GM12878 (cell line): ENCODE measurements around the gene BMP2K. TPM values are rescaled to one million over a fixed set of nuclear protein-coding genes. Genes with fewer than 3 reads are reported as not detected.

Experiments
- ATAC-seq: fragments of 200-7000 bp; cut with Tn5 transposase; 3 replicates; pipeline ENCODE4 v1.9.1; 2020; ENCODE audit warnings: mild to moderate bottlenecking, moderate library complexity
- BruUV-seq: library from RNA; stranded (reverse); fragments of 400-500 nt; replicated peaks from 2 replicates; lab custom pipeline; 2021; lab: Mats Ljungman, UMichigan
- CTCF ChIA-PET: fragments of 300-600 bp; sonication (Branson Sonifier 250); formaldehyde crosslinking; extraction: SDS; loops from one replicate; lab custom pipeline; 2021; ENCODE audit warnings: inconsistent platforms; lab: Yijun Ruan, JAX
- POLR2A ChIA-PET: fragments of 350-600 bp; formaldehyde crosslinking; extraction: SDS; loops from one replicate; lab custom pipeline; 2021; ENCODE audit warnings: inconsistent platforms; lab: Charles Lee
- RAD21 ChIA-PET: fragments of 300-600 bp; sonication (Branson Sonifier 250); formaldehyde crosslinking; loops from one replicate; lab custom pipeline; 2023; ENCODE audit warnings: antibody characterized with exemption; ENCODE audit not compliant: unreplicated experiment; lab: Charles Lee
- SMC1A ChIA-PET: fragments of 300-600 bp; sonication (Branson Sonifier 250); formaldehyde crosslinking; loops from one replicate; lab custom pipeline; 2023; ENCODE audit not compliant: unreplicated experiment, uncharacterized antibody; lab: Charles Lee
- DNase-seq: peaks from one replicate; pipeline ENCODE4 v3.0.0-alpha.2; 2011; ENCODE audit warnings: low read depth, low spot score
- FAIRE-seq: peaks from 3 replicates; lab custom pipeline; 2011; peaks lifted over from hg19 to GRCh38; lab: Jason Lieb, UNC
- H2AFZ ChIP-seq: 2 replicates; pipeline ENCODE4 v1.6.0; 2011; ENCODE audit warnings: low read depth, low read length, control low read depth; ENCODE audit not compliant: control insufficient read depth
- H3K27ac ChIP-seq: 2 replicates; pipeline ENCODE4 v1.5.1; 2011; ENCODE audit warnings: control low read depth; ENCODE audit not compliant: control insufficient read depth, insufficient read depth
- H3K27me3 ChIP-seq, 2 experiments: replicated peaks in 1 of 2; 2 replicates each; pipeline versions ENCODE4 v1.6.0 to v1.6.1; 2011; ENCODE audit warnings: low read length in 1 of 2; ENCODE audit not compliant: control insufficient read depth in 2 of 2, insufficient read depth in 2 of 2
- H3K36me3 ChIP-seq, 2 experiments: 2 replicates each; pipeline ENCODE4 v1.5.1; 2011; ENCODE audit warnings: low read length in 1 of 2; ENCODE audit not compliant: control insufficient read depth in 2 of 2, insufficient read depth in 2 of 2
- H3K4me1 ChIP-seq: 2 replicates; pipeline ENCODE4 v1.6.1; 2011; ENCODE audit warnings: mild to moderate bottlenecking, low read length, moderate library complexity, mixed read lengths; ENCODE audit not compliant: control insufficient read depth, insufficient read depth
- H3K4me2 ChIP-seq: 2 replicates; pipeline ENCODE4 v1.6.0; 2011; ENCODE audit warnings: control low read depth; ENCODE audit not compliant: control insufficient read depth, insufficient read depth
- H3K4me3 ChIP-seq: fragments of 200-600 bp; sonication (generic); 2 replicates; pipeline ENCODE4 v1.5.1; 2016
- H3K79me2 ChIP-seq: 2 replicates; pipeline ENCODE4 v1.6.0; 2011; ENCODE audit warnings: low read length; ENCODE audit not compliant: control insufficient read depth, insufficient read depth
- H3K9ac ChIP-seq: 2 replicates; pipeline ENCODE4 v1.8.0; 2011; ENCODE audit warnings: low read length, control low read depth, mixed read lengths; ENCODE audit not compliant: control insufficient read depth, insufficient read depth
- H3K9me3 ChIP-seq: replicated peaks from 3 replicates; pipeline ENCODE4 v1.5.1; 2011; ENCODE audit warnings: mild to moderate bottlenecking, low read length; ENCODE audit not compliant: control insufficient read depth, insufficient read depth
- H4K20me1 ChIP-seq: 2 replicates; pipeline ENCODE4 v1.6.0; 2011; ENCODE audit not compliant: control insufficient read depth, insufficient read depth
- FOXK2 ChIP-seq: fragments of 450-650 bp; IDR thresholded peaks from 2 replicates; pipeline ENCODE4 v1.6.1; 2017; ENCODE audit warnings: mild to moderate bottlenecking, moderate library complexity
- RUNX3 ChIP-seq: IDR thresholded peaks from 2 replicates; pipeline ENCODE4 v1.6.1; 2012; ENCODE audit warnings: low read length, inconsistent platforms
- WGBS: methylation state at CpG from one replicate; pipeline ENCODE4 v1.1.6; 2016; ENCODE audit warnings: low lambda C conversion rate; ENCODE audit not compliant: insufficient replicate concordance, insufficient coverage; ENCODE audit errors: missing lambda C conversion rate; 5-methylcytosine and 5-hydroxymethylcytosine counted together
- in situ Hi-C: fragments of 300-500 bp; cut with MboI; formaldehyde crosslinking; loops from 9 replicates; pipeline ENCODE4 v1.14.3; 2018; ENCODE audit warnings: mixed read lengths
- intact Hi-C: fragments of 100-400 bp; cut with micrococcal nuclease; formaldehyde crosslinking; loops from one replicate; pipeline ENCODE4 v1.14.2; 2022; ENCODE audit not compliant: unreplicated experiment
- polyA plus RNA-seq, 11 experiments: library from polyadenylated mRNA; depleted of rRNA in 4 of 11; unstranded in 6 of 11; stranded (reverse) in 5 of 11; fragments of >200 nt; fragmentation: Nextera tagmentation in 4 of 11; fragmentation: Illumina TruSeq in 1 of 11; extraction: Ambion mirVana in 4 of 11; extraction: Trizol in 1 of 11; gene quantifications; 1 replicate in 1 of 11; 2 replicates in 10 of 11; pipeline versions ENCODE4 v1.2.1 to v1.2.3, GENCODE V29; 2011 to 2016; ENCODE audit warnings: inconsistent platforms in 2 of 11, missing spikeins in 2 of 11, low read depth in 1 of 11
- total RNA-seq, 4 experiments: library from RNA; depleted of rRNA in 3 of 4; stranded (reverse); fragments of >200 nt in 3 of 4; fragmentation: Illumina TruSeq in 1 of 4; extraction: Trizol in 1 of 4; gene quantifications; 2 replicates each; pipeline versions ENCODE4 v1.2.1 to v1.2.3, GENCODE V29; 2013 to 2021
- TF ChIP-seq, protein P1 (sequence below): fragments of 450-650 bp; formaldehyde crosslinking; IDR thresholded peaks from 2 replicates; pipeline ENCODE4 v1.4.0; 2020; ENCODE audit warnings: mild to moderate bottlenecking, moderate library complexity

BMP2K gene
- total and polyA plus RNA-seq, 10 of the 15 experiments (the other 5 are each of a cell fraction or from before 2014, with no cell fraction given), result 3.3 to 84.6 (median 24.8) TPM

DNA sequence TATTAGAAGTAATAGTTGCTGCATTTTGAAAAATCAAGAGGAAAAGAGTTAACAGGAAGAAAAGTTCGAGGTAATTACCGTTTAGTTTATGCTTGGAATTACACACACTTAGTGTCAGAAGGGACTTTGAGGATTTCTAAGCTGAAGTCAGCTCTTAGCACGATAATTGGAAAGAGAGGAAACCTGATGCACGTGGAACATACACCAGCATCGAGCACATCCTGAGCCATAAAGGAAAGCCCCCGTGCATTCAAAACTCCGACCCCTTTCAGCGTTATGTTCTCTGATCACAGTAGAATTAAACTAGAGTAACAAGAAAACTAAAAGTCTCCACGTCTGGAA, 163.5 kb downstream of the BMP2K start (continued):
- TF ChIP-seq, protein P1, sequence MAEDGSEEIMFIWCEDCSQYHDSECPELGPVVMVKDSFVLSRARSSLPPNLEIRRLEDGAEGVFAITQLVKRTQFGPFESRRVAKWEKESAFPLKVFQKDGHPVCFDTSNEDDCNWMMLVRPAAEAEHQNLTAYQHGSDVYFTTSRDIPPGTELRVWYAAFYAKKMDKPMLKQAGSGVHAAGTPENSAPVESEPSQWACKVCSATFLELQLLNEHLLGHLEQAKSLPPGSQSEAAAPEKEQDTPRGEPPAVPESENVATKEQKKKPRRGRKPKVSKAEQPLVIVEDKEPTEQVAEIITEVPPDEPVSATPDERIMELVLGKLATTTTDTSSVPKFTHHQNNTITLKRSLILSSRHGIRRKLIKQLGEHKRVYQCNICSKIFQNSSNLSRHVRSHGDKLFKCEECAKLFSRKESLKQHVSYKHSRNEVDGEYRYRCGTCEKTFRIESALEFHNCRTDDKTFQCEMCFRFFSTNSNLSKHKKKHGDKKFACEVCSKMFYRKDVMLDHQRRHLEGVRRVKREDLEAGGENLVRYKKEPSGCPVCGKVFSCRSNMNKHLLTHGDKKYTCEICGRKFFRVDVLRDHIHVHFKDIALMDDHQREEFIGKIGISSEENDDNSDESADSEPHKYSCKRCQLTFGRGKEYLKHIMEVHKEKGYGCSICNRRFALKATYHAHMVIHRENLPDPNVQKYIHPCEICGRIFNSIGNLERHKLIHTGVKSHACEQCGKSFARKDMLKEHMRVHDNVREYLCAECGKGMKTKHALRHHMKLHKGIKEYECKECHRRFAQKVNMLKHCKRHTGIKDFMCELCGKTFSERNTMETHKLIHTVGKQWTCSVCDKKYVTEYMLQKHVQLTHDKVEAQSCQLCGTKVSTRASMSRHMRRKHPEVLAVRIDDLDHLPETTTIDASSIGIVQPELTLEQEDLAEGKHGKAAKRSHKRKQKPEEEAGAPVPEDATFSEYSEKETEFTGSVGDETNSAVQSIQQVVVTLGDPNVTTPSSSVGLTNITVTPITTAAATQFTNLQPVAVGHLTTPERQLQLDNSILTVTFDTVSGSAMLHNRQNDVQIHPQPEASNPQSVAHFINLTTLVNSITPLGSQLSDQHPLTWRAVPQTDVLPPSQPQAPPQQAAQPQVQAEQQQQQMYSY (CRISPR knock-in tag), result no peak

DNA sequence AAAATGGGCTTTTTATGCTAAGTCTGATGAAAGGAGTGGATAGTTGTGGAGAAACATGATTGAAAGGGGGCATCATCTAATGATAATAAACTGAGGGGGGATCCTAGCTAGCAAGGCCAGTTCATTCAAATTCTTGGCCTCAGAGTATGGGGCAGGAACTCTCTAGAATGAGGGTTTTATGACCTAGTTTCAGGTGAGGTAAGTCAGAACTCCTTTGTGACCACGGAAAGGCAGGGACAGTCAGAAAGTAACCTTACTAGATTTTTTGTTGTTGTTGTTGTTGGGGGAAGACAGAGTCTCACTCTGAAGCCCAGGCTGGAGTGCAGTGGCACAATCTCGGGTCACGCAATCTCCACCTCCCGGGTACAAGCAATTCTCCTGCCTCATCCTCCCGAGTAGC, 164.6 kb downstream of the BMP2K start:
- WGBS, result 50% methylated on average over 5 of the region's 5 CpGs
- RAD21 ChIA-PET, result no interaction called here

More for the DNA sequence above, 164.6 kb downstream of the BMP2K start:
- POLR2A ChIA-PET, result no interaction called here
- peaks cover 1% of the 10 kb centered on the region for H3K79me2 ChIP-seq
- no peak overlapping the region for H3K4me3 ChIP-seq
- FAIRE-seq, result no peak
- H3K36me3 ChIP-seq, result no peaks in the 10 kb centered on the region
- H3K27me3 ChIP-seq, result peaks cover 0 to 2% of the 10 kb centered on the region in 2 experiments; a peak in 1 of 4 replicates
- TF ChIP-seq FOXK2, result no peak
- TF ChIP-seq RUNX3, result peak; percentile 40; the same call in 1 of the 2 replicates
- TF ChIP-seq, all 136 proteins: peak for 1
- Histone ChIP-seq H3K9ac (no peak overlapping the region), H3K27ac (no peak overlapping the region), H3K4me1 (no peaks in the 10 kb centered on the region; the same call in 1 of the 2 replicates), H4K20me1 (no peaks in the 10 kb centered on the region), H3K9me3 (no peaks in the 10 kb centered on the region), H3K4me2 (no peak overlapping the region), H2AFZ (no peak overlapping the region)
- DNase-seq (no peak), ATAC-seq (peak; percentile 15; the same call in 2 of the 3 replicates)
- BruUV-seq, result no TSS peak
- ChIA-PET SMC1A (no interaction called here), CTCF (interaction anchor here (4.1 kb wide), 1 partner anchor 11 kb away, joined by 26 read pairs; no protein-coding TSS in a partner anchor)
- in situ Hi-C loops, result loop anchor here (10.0 kb wide), 1 partner anchor 1274 kb away; no protein-coding TSS in a partner anchor
- intact Hi-C loops, result no loop called here
